GM19240 (cell line): ENCODE data around the gene EFNA5.
"Not testable (repeated sequence)": the region's sequence is repeated elsewhere in the genome, so short reads cannot be mapped to it uniquely, and the experiment has no call there.

ENCODE experiments used
- DNase-seq: peaks from one replicate; pipeline ENCODE4 v3.0.0; 2011; ENCODE audit warnings: low spot score; ENCODE audit not compliant: insufficient read length

The EFNA5 gene

DNA sequence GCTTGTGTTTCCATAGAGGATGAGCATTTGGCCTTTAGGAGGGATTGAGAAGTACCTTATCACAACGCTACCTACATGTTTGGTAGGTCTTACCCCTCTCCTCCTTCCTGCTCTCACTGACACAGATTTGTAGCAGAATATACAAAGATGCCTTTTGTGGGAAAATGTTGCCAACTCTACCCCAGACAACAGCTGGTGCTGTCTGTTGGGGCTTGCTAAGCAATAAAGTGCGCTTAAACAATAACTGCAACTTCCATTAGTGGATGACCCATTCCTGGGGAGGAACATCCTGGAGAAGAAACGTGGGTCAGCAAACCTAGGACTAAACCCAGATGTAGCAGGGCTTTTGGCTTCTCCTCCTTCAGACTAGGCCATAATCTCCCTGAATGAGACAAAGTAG, 174.3 kb downstream of the EFNA5 start:
- DNase-seq, result no peak

DNA sequence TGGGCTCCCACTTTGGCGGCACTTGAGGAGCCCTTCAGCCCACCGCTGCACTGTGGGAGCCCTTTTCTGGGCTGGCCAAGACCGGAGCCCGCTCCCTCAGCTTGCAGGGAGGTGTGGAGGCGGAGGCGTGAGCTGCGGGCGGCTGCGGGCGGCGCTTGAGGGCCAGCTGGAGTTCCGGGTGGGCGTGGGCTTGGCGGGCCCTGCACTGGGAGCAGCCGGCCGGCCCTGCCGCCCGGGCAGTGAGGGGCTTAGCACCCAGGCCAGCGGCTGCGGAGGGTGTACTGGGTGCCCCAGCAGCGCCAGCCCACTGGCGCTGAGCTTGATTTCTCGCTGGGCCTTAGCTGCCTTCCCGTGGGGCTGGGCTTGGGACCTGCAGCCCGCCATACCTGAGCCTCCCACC, 176.6 kb downstream of the EFNA5 start:
- DNase-seq, result not testable (repeated sequence)

GRCh38 chr5:107487056-107487542, 183.6 kb downstream of the EFNA5 start:
- no peak for DNase-seq

DNA sequence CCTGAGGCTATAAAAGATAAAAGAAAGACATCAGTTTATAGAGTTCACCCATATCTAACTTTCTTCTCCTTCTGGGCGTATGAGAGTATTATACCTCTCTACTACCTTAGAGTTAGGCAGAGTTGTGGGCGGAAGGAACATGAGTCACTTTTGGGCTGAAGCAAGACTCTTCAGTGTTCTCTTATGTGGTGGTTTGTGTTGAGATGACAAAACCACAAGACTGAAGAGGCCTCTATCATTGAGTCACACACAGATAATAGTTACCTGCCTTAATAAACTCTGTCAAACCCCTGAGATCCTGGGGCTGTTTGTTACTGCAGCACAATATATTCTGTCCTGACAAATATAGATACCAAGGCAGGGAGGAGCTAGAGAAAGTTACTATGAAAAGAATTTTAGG, 184.2 kb downstream of the EFNA5 start:
- no peak for DNase-seq

DNA sequence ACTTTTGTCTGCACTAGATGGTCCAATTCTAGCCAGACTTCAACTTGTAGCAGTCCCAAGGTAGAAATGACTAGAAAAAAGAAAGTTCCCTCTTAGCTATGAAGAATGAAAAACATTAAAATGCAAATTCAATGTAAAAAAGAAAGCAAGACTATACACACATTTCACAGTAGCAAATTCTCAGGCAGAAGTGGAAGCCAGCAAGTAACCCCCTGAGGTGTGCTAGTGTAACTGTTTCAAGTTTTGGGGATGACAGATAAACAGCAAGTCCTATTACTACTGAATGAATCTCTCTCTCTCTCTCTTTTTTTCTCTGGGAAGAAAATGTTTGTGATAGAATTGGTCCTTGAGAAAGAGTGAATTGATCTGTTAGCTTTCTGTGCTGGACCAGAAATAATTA, 185.6 kb downstream of the EFNA5 start:
- no peak for DNase-seq

- DNase-seq, result no peak
Measured at GRCh38 chr5:107484281-107484680, 186.5 kb downstream of the EFNA5 start.

- no peak for DNase-seq
Measured at GRCh38 chr5:107483231-107484024, 187.3 kb downstream of the EFNA5 start.

- no peak for DNase-seq
Measured at GRCh38 chr5:107478068-107478641, 192.6 kb downstream of the EFNA5 start.

GRCh38 chr5:107477492-107477891, 193.2 kb downstream of the EFNA5 start:
- no peak for DNase-seq

- no peak for DNase-seq
Measured at GRCh38 chr5:107476783-107477182, 194.0 kb downstream of the EFNA5 start.

DNA sequence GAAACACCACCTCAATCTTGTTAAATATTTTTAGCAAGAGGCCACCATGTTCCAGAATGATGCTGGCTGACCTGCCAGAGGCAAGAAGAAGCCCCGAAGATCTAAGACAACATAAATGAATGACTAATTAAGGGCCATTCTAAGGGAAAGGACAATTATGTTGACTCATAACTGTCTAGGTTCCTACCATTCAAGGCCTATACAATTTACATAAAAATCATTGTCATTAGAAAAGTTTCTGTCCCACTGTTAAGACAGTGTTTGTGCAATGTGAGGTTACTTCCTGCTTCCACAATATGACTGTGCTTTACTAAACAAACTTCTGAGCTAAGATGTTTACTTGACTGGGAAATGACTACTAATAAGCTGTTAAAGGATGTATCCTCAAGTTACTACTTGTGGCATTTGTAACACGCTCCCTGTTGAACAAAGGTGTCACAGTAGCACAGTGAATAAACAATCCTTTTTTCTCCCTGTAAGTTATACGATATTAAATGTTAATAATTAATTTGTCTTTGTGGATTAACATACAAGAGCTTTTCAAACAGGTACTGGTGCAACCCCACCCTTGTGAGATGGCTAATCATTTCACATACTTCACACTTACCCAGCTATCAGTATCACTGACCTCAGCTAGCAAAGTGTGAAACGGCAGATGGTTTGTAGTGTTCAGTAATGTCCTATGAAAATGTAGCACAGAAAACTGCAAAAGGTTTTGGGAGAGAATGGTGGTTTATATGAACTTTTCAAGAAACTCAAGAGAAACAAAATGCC, 195.8 kb downstream of the EFNA5 start:
- no peak for DNase-seq

DNA sequence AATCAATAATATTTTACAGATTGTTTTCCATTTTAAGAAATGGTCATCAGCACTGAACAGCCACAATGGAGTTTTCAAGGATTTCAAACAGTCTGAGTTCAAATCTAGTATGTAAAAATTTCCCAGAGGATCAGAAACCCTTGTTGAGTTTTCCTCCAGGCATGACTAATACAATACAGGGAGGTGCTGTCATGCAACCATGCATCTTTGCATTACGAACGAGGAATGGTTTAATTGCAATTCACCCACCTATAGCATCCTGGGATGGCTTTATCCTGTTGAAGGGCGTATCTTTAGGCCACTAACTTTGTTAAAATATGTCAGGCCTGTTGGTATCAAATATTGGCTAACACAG, 196.4 kb downstream of the EFNA5 start:
- DNase-seq, result no peak

- no peak for DNase-seq
Measured at GRCh38 chr5:107472620-107473064, 198.1 kb downstream of the EFNA5 start.

GRCh38 chr5:107470295-107470582, 200.5 kb downstream of the EFNA5 start:
- no peak for DNase-seq

DNA sequence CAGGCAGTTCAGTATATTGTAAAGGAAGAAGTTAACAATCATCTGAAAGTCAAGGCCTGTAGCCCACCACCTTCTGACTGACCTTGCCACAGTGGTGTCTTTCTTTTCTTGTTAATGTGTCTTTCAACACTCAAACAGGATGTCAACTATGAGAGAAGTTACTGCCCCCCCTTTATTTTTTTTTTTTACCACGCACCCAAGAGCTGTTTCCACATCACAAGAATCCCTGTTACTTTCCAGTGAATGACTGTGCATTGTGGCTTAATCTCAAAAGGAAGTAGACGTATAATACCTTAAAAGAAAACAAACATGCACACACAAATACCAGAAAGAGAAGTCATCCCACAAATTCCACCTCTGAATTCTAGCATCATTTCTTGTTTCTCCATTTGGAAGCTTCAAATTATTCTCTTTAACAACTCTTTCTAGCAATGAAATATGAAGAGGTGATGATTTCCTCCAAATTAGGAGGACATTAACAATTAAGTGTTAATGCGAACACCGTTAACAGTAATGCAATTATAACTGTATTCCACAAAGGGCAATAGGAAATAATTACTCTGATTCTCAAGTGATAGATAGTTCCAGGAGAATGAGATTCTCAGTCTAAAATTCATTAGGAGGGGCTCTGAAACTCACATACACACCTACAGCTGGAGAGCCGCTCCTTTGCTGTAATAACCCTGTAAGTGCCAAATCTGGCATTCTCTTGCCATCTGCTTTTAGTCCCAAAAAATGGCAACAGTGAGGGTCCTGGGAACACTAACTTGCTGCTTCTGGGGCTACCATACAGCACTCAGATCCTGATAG, 201.0 kb downstream of the EFNA5 start:
- no peak for DNase-seq

- DNase-seq, result no peak
Measured at GRCh38 chr5:107469064-107469463, 201.7 kb downstream of the EFNA5 start.

DNA sequence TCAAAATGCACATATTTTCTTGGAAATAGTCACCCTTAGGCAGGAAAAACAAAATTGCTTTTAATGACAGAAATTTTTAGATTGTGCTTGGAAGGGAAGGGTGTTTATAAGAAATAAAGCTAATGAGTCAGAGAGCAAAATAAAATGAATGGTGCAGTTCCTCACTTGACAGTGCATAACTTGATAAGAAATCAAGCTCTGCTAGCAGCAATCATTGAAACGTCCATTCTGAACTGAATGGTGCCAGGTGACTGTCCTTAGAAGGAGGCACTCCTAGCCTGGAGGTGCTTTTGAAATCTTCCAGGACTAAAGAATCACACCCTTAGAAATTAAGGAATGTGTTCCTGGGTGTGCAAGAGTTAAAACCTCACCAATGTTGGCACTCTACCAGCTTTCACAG, 202.5 kb downstream of the EFNA5 start:
- DNase-seq, result no peak

- no peak for DNase-seq
Measured at GRCh38 chr5:107467137-107467932, 203.4 kb downstream of the EFNA5 start.

GRCh38 chr5:107466233-107466769, 204.4 kb downstream of the EFNA5 start:
- DNase-seq, result no peak

DNA sequence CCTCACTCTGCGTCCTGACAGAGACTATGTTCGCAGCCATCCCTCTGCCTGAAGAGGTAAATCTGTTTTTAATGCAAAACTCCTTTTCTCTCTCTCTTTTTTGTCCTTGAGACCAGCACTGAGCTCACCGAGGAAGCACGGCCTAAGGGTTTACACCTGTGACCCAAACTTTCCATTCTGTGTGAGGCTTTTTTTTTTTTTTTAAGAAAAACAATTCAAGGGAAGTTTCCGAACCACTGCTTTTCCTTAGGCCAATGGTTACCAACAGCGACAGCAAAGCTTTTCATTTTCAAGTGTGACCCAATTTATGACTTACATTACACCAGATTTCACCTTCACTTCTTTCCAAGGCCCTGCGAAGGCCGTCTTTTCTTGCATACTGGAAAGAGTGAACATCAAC, 205.9 kb downstream of the EFNA5 start:
- DNase-seq, result no peak

DNA sequence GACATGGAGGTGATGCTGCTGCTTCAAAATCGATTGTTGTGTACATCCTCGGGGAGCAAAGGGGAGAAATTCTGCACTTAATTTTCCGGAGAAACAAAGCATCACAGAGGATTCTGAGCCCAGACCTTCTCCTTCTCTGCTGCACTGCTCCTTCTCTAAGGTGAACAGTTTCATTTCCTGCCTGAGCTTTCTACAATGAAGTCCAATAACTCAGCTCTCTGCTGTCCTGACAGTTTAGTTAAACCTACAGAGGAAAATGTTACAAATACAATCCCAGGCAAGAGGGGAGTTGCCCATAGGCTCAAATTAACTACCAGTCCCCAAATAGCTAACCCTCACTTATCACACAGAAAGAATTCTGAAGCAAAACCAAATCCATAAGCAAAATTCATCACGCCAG, 206.3 kb downstream of the EFNA5 start:
- no peak for DNase-seq
